Occipital lobe (tissue), 2 donors: ENCODE data around the gene ADGRA3. TPM values are rescaled to one million over a fixed set of nuclear protein-coding genes. Genes with fewer than 3 reads are reported as not detected.

Experiments
- DNase-seq: peaks from one replicate; lab custom pipeline; 2025; lab: John Stamatoyannopoulos, UW
- total RNA-seq: library from RNA; depleted of rRNA; stranded (reverse); fragments of >200 nt; gene quantifications from one replicate; pipeline ENCODE4 v1.2.3, GENCODE V29; 2014

ADGRA3 gene
- total RNA-seq, 1 donor from 2014 or later: 56.6 TPM

DNA sequence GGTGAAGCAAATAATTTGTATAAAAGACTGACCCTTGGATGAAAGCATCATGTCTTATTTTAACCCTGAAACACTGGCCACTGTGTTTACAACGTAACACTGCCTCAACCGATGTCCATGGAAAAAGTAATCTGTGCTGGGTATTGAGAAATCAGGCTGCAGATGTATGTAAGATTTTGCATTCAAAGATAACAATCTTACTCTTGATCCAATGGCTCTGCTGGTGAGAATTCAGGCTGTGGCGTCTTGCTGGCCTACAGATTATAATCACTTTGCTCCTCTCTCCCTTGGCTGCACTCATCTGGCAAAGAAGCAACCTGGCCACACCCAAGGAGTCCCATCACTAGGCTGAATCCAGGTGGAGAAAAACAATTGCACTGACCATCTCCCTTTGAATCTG is 7.5 kb downstream of the ADGRA3 start:
- no peak for DNase-seq

- no peak for DNase-seq
Measured at GRCh38 chr4:22504922-22505321, 10.9 kb downstream of the ADGRA3 start.

GRCh38 chr4:22504447-22504846 is 11.4 kb downstream of the ADGRA3 start:
- no peak for DNase-seq

DNA sequence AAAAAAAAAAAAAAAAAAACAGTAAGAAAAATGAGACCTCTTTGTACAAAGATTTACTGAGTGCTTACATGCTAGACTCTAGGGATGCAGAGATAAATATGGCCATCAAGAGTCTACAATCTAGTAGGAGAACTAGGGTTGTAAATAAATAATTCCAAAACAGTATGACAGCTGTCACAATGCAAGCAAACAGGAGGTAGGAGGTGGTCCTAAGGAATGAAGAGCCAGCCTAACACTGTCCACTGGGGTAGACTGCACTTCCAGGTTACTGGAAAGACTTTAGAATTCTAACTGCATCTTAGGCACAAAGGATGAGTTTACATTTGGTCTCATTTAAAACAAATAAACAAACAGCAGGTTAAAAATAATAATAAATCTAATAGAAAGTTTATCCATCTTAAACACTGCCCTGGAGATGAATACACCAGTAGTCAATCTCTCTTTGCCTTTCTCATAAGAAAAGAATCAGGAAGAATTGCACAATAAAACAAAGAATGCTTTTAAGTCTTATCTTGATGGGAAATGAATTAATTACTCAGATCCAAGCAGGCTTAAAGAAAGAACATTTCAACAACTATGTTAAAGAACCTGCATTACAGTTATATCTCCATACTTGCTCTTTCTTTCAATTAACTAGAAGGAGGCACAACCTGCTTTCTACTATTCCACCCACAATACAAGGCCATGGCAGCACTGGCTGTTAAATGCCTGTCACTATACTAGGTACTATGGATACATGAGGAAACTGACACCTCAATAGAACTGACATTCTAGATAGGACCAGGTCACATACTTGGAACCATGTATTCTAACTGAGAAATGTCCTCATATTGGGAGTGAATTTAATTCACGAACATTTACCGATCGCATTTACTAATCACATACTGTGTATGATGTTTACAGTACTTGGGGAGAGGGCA is 12.7 kb downstream of the ADGRA3 start:
- no peak for DNase-seq

GRCh38 chr4:22501715-22502095 is 14.2 kb downstream of the ADGRA3 start:
- no peak for DNase-seq

- no peak for DNase-seq
Measured at GRCh38 chr4:22500831-22501714, 14.8 kb downstream of the ADGRA3 start.

- no peak for DNase-seq
Measured at GRCh38 chr4:22500128-22500611, 15.7 kb downstream of the ADGRA3 start.

- no peak for DNase-seq
Measured at GRCh38 chr4:22498866-22499265, 17.0 kb downstream of the ADGRA3 start.

- DNase-seq: no peak
Measured at GRCh38 chr4:22496165-22496813, 19.6 kb downstream of the ADGRA3 start.

DNA sequence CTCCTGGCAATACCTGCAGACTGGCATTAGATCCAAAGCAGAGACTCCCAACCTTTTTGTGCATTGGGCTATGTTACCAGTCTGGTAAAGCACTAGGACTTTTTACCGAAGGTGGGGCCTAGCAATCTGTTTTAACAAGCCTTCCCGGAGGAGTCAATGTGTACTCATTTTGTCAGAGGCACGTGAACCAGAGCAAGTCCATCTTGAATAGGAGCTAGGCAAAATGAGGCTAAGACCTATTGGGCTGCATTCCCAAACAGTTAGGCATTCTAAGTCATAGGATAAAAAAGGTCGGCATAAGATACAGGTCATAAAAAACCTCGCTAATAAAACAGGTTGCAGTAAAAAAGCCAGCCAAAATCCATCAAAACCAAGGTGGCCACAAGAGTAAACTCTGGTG is 22.3 kb downstream of the ADGRA3 start:
- DNase-seq: no peak

DNA sequence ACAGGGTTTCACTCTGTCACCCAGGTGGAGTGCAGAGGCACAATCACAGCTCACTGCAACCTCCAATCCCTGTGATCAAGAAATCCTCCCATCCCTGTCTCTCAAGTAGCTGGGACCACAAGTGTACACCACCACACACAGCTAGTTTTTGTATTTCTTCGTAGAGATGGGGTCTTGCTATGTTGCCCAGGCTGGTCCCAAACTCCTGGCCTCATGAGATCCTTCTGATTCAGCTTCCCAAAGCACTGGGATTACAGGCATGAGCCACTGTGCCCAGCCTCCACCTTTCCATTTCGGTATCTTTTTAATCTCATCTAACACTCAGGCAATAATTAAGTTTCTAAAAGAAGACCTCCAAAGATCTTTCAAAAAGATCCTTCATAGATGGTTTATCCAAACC is 22.9 kb downstream of the ADGRA3 start:
- DNase-seq: no peak

DNA sequence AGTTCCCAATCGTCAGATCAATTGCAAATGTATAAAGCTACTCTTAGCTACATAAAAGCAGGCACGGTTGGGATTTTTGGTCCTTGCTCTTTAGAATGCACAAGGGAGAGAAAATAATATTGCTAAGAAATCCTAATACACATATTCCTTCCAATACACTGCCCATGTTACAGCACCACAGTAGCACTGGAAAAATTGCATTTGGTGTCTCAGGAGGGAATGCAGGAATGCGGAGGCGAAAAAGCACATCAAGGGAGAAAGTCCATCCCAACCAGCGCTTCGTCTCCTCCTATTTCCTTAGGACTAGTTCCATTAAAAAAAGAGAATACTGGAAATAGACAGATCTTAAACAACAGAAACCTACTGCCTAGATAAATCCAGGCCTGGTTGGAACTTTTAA is 23.9 kb downstream of the ADGRA3 start:
- no peak for DNase-seq

- DNase-seq: no peak
Measured at GRCh38 chr4:22490718-22491315, 25.0 kb downstream of the ADGRA3 start.

DNA sequence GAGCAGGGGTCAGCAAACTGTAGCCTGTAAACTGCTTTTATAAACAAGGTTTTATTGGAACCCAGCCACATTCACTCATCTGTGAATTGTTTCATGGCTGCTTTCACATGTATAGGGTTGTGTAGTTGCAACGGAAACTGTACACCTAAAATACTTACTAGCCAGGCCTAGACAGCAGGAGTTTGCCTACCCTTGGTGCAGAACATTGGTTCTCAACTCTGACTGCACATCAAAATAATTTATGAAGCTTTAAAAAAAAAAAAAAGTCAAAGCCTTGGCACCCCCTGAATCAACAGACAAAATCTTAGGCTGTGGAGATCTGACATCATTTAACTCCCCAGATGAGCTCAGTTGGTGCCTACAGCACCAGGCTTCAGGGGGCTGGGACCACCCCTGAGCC is 27.8 kb downstream of the ADGRA3 start:
- no peak for DNase-seq

GRCh38 chr4:22487328-22487727 is 28.5 kb downstream of the ADGRA3 start:
- DNase-seq: no peak

DNA sequence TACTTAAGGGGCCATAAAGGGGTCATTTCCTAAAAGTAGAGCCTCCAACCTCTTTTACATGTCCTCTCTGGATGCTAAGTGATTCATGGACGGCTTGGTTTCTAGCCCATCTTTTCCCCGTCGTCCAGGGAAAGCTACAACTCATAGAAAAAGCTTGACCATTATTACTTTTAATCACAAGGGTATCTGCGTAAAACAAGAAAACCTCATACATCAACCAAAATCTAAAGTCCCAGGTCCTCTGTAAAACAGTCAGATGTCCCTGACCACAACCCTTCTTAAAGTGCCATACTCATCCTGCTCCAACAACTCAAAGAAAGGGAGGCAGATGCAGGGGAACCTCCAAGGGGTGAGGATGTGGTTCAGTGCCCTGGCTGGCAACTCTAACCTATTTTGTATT is 29.6 kb downstream of the ADGRA3 start:
- no peak for DNase-seq

GRCh38 chr4:22485737-22486136 is 30.1 kb downstream of the ADGRA3 start:
- no peak for DNase-seq

DNA sequence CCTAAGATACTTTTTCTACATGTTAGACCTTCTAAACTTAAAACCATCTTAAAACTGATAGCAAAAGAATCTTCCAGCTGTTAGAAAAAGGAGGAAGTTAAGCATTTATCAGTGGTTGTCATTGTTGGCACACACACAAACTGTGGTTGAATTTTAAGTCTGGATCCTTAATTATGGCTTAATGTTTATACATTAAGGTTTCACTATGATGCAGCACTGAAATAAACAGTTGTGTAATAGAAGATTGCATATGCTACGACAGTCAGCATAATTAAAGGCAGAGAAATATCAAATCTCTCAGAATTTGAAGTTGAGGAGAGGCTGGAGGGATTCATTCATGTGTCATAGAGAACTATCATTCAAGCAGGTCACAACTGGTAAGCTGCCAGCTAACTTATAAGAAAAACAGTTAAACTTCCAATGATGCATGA is 32.3 kb downstream of the ADGRA3 start:
- DNase-seq: no peak

DNA sequence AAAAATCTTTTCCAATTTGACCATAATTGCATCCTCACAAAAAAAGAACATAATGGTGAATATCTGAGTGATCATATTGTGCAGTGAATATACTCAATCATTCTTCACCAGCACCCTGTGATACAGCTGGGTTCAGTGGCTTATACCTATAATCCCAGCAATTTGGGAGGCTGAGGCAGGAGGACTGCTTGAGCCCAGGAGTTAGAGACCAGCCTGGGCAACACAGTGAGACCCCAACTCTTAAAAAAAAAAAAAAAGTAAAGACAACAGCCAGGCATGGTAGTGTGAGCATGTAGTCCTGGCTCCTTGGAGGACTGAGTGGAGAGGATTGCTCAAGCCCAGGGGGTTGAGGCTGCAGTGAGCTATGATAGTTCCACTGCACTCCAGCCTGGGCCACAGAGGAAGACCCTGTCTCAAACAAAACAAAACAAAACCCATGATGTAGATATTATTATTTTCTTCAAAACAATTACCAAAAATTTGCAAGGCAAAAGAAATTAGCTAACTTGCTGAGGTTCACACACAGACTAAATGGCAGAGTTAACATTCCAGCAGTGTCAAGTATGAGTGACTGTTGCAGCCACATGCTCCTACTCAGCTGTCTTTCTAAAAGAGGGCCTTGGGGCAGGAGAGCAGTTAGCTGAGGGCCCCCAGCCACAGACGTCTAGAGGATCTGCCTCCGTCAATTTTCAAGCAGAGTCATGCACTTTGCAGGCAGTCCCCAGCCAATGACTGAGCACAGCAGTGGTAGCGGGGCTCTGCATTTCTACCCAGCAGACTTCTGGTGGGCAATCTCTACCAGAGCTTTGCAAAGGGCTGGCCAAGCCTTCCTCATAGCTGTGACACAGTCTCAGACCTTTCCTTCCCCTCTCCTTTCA is 33.4 kb downstream of the ADGRA3 start:
- DNase-seq: no peak

GRCh38 chr4:22480675-22481327 is 35.1 kb downstream of the ADGRA3 start:
- DNase-seq: no peak
